ENCODE measurements around the gene SPTBN1.
A peak's percentile ranks its signal among the peaks of the same experiment; 100 is the strongest.
"Not testable (repeated sequence)": the region's sequence is repeated elsewhere in the genome, so short reads cannot be mapped to it uniquely, and the experiment has no call there.

The SPTBN1 gene

GRCh38 chr2:54525321-54525720, 69.2 kb downstream of the SPTBN1 start:
- DNase-seq (ENCODE audit: low read depth): no peak
- TF ChIP-seq CTCF (conservative IDR thresholded peaks at IDR 0.05; ENCODE audit: low read length): no peak
- no peak overlapping the region for H3K4me3 ChIP-seq (ENCODE audit: low read length)

GRCh38 chr2:54526226-54526879, 70.2 kb downstream of the SPTBN1 start:
- TF ChIP-seq CTCF (conservative IDR thresholded peaks at IDR 0.05; ENCODE audit: low read length): no peak
- DNase-seq (ENCODE audit: low read depth): no peak
- no peak overlapping the region for H3K4me3 ChIP-seq (ENCODE audit: low read length)

GRCh38 chr2:54528311-54528955, 72.3 kb downstream of the SPTBN1 start:
- TF ChIP-seq CTCF (conservative IDR thresholded peaks at IDR 0.05; ENCODE audit: low read length): no peak
- no peak overlapping the region for H3K4me3 ChIP-seq (ENCODE audit: low read length)
- peak; percentile 70 for DNase-seq (ENCODE audit: low read depth)

- not testable (repeated sequence) for H3K4me3 ChIP-seq (ENCODE audit: low read length); DNase-seq (ENCODE audit: low read depth)
These were observed 73.4 kb downstream of the SPTBN1 start for GRCh38 chr2:54529518-54529917.

- TF ChIP-seq CTCF (conservative IDR thresholded peaks at IDR 0.05; ENCODE audit: low read length): no peak
- no peak overlapping the region for H3K4me3 ChIP-seq (ENCODE audit: low read length)
- DNase-seq (ENCODE audit: low read depth): no peak
These were observed 73.8 kb downstream of the SPTBN1 start for GRCh38 chr2:54529935-54530334.

- no peak overlapping the region for H3K4me3 ChIP-seq (ENCODE audit: low read length)
- DNase-seq (ENCODE audit: low read depth): peak; percentile 12
- no peak for TF ChIP-seq CTCF (conservative IDR thresholded peaks at IDR 0.05; ENCODE audit: low read length)
These were observed 75.4 kb downstream of the SPTBN1 start for GRCh38 chr2:54531558-54531957.

GRCh38 chr2:54534221-54534620, 78.1 kb downstream of the SPTBN1 start:
- no peak for TF ChIP-seq CTCF (conservative IDR thresholded peaks at IDR 0.05; ENCODE audit: low read length)
- H3K4me3 ChIP-seq (ENCODE audit: low read length): no peak overlapping the region
- no peak for DNase-seq (ENCODE audit: low read depth)
